ENCODE measurements around the gene SLC23A2.
"Not testable (repeated sequence)": the region's sequence is repeated elsewhere in the genome, so short reads cannot be mapped to it uniquely, and the experiment has no call there.

SLC23A2 gene

DNA sequence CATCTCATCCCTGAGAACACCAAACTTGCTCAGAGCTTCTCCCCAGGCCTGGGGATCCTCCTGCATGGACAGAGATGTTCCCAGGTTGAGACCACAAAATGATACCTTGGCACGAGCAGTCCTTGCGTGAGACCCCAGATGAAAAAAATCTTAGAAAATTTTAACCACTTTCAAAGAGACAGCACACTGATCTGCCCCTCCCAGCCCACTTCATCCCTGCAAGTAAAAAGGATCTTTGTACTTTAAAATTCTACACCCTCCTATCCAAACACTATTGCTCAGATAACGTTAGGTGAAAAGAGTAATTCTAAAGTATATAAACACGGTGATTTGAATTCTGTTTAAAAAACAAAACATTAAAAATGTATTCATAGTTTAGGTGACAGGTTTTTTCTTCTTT lies 98.5 kb downstream of the SLC23A2 start:
- DNase-seq (ENCODE audit: low spot score): no peak

DNA sequence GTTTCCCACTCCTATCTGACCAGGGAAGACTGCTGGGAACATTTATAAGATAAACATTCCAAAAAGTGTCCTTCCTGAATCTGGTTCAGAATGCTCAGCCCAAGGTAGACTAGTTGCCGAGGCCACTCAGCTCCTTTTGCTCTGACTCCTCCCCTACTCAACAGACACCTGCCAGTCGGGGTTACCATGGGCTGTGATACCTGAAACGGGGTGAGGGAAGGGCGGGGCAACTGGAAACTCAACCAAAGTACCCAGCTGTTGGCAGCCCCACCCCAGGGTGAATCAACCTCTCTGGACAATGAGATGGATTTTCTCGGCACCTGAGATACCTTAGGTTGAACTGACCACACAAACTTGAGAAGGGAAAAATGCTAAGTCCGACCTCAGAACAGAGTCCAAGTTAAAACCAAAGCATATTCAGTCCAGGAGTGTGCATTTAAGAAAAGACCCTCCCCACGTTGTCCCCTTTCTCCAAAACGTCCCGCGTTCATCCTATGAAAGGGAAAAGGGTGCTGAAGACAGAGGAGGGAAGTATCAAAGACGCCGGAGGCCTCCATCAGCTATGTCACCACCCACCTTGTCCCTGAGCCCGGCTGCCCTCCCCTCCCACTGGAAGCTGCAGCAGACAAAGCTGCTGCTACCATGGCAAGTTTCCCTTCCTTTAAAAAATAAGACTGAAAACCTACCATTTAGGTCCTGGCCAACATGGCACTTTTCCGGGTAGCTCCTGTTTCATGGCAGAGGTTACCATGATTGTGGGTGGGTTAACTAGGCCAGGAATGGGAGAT lies 100.1 kb downstream of the SLC23A2 start:
- DNase-seq (ENCODE audit: low spot score): no peak

DNA sequence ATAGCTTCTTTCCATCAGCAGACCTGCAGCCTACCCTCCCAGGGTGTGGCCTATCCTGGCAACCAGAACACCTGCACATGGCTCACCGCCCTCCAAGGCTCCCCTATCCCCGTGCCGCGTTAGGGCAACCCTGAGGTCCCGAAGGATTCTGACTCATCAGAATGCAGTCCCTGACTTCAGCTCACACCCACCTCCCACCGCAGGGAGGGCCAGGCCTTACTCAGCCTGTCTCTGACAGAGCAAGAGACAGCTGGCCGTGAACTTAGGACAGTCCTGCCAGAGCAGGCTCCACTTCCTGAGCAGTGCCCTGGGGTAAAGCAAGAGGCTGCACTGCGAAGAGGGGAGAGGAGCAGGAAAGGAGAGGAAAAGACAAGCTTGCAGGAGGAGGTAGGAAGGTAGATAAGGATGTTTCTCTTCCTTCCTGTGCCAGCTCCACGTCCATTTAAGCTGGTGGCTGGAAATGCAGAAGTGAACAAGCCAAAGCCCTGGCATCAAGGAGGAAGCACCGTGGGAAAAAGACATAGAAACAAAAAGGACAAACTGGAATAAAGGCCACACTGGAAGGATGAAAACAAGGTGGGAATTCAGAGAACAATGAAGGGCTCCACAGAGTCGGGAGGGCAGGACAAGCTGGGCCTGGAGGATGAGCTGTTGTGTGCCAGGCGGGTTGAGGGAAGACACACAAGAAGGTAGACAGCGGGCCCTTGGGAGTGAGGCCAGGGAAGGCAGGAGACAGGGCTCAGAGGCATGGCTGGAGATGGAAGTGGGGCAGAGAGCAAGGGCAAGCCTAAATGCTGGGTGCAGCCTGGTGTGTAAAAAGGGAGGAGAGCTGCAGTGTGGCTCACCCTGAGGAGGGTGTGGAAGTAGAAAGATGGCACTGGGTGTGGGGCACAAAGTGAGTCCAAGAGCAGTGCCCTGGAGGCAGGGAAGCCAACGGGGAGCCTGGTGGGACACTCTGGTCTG lies 102.7 kb downstream of the SLC23A2 start:
- DNase-seq (ENCODE audit: low spot score): peak; percentile 86

DNA sequence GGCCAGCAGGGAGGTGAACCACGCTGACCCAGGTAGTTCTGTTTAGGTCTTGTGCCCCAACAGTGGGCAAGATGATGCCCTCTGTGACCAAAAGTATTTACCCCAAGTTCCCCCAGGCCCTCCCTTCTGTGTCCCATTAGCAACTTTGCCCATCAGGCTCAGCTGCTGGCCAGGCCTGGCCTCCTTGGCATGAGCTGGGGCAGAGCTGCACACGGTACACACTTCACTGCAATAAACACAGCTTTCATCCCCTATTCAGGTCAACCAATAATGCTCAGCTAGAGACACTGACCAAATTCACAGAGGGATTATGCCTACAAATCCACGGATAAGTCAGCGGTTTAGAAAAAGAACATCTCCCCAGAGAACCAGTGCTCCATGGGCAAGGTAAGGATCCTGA lies 103.7 kb downstream of the SLC23A2 start:
- no peak for DNase-seq (ENCODE audit: low spot score)

DNA sequence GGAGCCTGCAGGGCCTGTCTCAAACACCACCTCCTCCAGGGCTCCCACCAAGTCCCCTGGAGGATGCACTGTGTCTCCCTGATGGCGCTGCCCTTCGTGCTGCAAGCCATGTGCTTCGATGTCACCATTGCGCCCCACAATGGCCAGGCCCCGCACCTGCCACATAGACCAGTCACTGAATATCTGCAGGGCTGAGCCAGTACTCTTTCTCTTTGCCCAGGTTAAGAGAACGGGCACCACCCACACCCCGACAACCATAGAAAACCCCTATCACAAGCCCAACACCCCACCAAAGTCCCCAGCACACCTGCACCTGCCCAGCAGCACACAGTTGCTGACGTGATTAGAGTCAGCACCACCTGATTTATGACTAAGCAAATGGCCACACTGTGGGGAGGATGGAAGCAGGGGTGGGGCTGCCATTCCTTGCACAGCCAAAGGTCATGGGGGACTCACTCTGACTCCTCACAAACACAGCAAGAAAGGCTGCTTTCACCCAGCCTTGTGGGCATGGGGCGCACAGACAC lies 104.3 kb downstream of the SLC23A2 start:
- DNase-seq (ENCODE audit: low spot score): no peak

DNA sequence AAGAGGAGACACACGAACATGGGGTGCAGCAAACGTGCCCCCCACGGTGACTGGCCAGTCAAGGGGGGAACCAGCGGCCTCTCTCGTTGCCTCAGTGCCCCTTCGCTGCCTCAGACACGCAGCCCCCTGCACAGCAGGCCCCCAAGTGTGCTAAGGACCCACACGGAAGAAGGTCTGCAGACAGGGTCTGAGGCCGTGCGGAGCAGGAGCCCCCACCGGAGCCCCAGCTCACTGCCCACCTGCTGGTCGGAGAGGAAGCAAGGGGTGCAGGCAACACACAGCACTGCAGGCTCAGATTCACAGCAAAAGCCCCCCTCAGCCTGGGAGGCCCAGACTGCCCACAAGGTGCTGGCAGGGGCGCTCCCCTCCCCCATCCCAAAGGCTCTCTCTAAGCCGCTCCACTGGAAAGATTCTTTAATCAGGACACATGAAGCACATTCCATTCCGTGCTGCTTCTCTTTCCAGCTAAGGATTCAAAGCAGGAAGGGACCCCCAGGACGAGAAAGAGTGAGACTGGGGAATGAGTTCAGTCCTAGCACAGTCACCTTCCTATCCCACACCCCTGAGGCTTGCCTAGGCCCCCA lies 105.1 kb downstream of the SLC23A2 start:
- DNase-seq (ENCODE audit: low spot score): no peak

DNA sequence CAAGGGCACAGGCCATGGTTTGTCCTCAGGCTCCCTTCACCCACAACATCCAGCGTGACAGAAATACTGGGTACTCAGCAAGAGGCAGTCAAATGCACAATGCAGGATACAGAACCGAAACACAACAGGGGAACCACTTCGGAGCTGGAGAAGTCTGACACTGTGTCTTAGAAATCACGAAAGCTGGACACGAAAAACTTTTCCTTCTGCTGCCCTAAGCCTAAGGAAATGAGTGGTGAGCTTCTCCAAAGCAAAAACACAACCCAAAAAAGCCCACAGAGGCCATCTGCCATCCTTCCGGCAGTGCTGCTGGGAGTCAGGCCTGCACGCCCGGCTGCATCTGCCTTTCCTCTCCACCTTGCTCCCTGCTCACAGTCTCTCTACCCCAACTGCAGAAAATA lies 106.3 kb downstream of the SLC23A2 start:
- no peak for DNase-seq (ENCODE audit: low spot score)

DNA sequence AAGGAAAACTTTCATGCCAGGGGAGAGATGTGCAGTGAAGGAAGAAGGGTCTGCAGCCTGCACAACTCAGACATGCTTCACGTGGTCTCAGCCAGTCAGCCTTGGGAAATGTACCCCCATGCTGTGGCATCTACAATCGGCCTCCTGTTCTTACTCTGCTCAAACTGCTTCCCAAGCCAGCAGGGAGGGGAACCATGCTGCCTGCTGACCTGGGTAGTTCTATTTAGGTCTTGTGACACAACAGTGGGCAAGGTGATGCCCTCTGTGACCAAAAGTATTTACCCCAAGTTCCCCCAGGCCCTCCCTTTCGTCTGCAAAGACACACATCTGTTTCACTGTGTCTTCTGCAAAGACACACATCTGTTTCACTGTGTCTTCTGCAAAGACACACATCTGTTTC lies 106.9 kb downstream of the SLC23A2 start:
- DNase-seq (ENCODE audit: low spot score): no peak

DNA sequence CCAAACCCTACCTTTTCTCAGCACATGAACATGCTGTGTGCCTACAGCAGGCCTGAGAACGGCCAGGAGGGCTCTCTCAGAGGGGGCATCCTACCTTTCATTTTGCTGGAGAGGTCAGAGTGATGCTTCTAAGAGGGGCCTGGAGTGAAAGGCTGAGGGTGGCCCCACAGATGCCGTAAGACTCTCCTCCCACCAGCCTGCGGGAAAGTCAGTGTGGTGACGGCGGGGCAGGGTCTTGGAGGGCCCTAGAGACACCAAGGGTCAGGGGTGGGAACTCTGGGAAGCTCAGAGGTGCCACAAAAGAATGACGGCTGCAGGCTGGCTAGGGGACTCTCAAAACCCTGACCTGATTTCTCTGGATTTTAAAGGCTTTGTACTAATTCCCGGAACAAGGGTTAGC lies 107.6 kb downstream of the SLC23A2 start:
- DNase-seq (ENCODE audit: low spot score): no peak

DNA sequence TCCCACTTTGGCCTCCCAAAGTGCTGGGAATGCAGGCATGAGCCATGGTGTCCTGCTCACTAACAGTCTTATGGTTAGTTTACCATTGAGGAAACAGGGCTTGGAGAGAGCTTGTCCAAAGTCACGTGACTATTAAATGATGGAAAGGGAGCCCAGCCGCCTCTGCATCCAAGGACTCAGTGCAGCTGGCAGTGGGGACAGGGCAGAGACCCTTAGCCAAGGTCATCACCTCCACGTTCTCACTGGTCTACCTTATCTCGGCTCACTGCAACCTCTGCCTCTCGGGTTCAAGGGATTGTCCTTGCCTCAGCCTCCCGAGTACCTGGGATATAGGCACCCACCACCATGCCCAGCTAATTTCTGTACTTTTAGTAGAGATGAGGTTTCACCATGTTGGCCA lies 109.3 kb downstream of the SLC23A2 start:
- no peak for DNase-seq (ENCODE audit: low spot score)

DNA sequence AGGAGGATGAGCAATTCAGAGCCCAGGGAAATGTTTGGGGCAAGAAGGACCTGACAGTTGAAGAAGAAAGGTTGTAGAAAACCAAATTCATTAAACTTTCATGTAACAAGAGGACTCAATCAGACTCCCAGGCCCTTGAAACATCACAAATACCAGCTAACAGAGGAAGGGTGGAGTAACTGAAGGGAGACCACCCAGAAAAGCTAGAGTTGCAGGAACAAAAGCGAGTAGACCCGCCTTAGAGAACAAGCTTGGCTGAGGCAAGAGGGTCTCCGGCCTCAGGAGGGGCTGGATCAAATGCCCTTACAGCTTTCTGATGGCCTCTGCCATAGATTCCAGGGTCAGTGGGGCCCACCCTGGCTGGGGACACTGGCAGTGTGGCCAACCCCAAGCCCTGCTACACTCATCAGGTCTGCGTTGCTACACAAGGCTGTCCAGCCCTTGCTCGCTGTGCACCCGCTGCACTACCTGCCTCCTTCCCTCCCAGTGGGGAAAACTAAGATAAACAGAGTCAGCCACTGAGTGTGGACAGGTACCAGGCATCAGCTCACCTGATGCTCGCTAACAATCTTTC lies 110.0 kb downstream of the SLC23A2 start:
- no peak for DNase-seq (ENCODE audit: low spot score)

DNA sequence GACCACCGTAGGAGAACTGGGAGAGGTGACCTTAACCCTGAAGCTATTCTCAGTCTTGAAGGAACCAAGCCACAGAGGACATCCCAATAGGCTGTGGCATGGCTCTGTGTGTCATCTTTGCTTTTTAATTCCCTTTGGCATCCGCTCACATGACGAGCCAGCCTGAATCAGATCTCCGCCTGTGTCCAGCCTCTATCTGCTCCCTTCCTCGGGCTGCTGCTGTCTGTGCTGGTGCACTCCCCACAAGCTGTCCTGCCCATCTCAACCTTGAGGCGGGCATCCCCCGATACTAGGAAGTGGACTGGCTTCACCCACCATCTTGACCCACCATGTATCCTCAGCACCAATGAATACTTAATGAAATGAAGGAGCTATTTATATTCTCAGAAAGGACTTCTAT lies 111.9 kb downstream of the SLC23A2 start:
- no peak for DNase-seq (ENCODE audit: low spot score)

DNA sequence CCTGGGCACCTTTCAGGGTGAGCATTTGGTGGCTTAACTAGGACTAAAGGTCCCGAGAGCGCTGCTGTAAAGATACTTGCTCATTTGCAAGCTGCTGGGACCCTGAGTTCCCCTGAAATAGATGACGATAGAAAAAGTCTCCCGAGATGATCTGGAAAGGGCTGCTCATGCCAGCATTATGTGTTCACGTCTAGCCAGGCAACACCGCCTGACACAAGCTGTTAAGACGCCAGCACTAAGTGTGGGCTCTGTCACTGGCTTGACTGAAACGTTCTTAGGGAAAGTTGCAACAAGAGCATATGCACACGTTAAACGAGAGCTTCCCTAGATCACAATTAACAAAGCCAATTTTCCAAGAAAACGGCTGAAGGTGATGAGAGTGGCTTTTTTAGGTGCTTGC lies 113.7 kb downstream of the SLC23A2 start:
- DNase-seq (ENCODE audit: low spot score): no peak

DNA sequence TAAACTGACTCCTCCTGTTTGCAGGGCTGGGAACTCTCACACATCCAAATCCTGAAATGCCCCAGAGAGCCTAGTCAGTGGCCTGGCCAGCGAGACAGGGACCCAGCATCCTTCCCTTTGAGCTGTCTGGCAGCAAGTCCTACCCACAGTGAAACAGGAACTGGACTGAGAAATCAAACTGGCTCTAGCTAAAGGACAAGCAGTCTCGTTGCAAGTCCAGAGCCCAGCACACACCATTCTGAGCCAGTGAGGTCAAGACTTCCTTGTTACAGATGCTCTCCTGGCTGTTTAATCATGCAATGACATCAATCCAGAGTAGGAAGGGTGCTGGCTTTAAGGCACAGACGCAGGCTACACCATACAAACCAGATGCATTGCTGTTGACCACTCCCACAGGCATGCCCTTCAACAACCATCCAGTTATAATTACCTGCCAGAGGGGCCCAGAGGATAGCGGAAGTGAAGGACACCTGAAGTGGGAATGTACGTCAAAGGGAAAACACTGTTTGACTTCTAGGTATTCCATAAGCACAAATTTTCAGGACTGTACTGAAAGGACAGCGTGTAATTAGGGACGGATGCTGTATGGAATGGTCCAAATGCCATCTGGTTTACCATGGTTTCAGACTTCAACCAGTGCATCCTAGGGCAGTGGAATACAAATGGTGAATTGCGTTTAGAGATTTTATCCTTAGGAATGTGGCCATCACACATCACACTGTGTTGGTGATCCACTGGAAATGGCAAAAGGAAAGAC lies 114.4 kb downstream of the SLC23A2 start:
- DNase-seq (ENCODE audit: low spot score): no peak

DNA sequence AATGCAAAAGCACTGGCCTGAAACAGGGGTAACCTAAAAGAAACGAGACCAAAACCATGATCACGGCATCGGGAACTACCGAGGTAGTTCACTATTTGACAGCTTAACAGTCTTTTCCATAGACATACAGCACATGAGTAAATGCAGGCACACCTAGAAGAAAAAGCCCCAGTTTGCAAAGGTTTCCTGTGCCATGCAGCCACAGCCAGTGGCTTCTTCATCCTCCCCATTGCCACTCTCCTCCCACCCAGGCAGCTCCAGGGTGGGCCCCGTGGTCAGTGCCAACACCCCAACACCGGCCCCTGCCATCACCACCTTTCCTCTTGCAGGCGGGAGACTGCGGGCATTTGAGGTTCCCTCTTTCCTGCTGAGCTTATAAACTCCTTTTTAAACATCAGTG lies 115.4 kb downstream of the SLC23A2 start:
- no peak for DNase-seq (ENCODE audit: low spot score)

DNA sequence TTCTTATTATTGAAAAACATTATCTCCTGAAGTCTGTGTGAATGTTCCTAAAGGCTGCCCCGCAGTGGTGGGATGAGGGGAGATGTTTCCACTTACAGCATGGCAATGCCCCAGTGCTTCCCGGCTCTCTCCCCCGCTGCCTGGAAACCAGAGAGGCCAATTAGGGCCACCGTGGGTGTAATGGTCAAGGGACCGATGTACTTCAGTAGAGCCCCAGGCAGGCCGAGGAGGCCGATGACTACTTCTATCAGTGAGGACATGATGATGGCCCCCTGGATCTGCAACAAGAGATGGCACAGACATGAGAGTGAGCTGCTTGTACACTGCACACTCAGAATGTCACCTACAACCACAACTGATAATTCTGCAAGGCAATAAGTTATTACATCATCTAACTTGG lies 117.8 kb downstream of the SLC23A2 start:
- no peak for DNase-seq (ENCODE audit: low spot score)

DNA sequence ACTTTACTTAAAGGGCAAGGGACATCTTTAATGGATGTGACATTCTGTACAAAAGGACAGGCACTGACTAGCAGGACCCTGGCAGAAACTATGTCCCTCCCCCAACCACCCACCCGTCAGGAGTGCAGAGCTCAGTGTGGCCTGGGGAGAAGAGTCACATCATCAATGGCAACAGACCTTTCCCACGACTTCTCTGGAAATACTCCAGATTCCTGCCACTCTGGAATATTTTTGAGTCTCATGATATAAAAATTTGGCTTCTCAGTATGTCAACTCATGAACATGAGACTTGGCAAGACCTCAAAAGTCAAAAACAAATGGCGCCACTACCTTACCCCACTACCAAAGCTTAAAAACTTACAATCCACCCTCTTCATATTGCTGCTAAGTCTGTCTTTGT lies 118.3 kb downstream of the SLC23A2 start:
- no peak for DNase-seq (ENCODE audit: low spot score)

DNA sequence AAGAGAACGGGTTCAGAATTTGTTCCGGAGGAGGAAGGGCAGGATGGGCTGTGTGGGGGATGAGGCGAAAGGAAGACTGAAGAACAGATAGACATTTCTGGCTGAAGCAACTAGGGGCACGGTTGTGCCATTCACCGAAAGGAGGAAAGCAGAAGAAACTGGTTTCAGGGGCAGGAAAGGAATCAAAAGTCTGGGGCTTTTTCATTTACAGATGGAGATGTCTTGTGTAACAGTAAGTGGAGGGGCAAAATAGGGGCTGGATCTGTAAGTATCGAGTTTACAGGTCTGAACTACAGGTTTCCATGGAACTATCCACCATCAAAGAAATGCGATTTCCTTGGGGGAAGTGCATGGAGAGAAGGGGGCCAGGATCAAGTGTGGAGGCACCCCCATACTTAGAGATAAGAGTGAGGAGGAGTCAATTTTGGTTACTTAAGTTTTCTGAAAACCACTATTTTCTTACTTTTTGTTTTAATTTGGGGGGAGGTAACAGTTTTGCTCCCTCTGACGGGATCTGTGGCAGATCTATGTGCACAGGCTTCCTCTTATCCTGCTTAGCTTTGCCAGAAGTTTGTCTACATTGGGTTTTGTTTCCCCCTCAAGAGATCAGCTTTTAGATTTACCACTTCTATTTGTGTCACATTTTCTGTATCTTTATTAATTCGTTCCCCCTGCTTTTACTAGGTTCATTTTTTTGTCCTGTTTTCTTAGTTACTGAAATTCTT lies 120.1 kb downstream of the SLC23A2 start:
- DNase-seq (ENCODE audit: low spot score): no peak

DNA sequence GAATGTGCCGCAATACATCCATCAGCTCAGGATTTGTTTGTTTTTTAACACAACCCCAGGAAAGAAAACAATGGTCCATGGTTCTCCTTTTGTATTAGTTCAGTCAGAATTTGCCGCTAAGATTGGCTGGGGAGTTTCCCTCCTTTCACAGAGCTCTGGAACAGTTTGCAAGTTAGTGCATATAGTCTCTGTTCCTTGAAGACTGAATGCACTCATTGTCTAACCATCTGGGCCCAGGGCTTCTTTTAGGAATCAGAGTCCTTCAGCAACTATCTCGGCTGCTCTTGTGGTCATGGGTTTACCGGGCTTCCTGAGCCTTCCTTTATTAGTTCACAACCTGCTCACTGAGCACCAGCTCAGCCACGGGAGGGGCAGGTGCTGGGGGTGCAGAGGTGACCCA lies 121.3 kb downstream of the SLC23A2 start:
- no peak for DNase-seq (ENCODE audit: low spot score)

DNA sequence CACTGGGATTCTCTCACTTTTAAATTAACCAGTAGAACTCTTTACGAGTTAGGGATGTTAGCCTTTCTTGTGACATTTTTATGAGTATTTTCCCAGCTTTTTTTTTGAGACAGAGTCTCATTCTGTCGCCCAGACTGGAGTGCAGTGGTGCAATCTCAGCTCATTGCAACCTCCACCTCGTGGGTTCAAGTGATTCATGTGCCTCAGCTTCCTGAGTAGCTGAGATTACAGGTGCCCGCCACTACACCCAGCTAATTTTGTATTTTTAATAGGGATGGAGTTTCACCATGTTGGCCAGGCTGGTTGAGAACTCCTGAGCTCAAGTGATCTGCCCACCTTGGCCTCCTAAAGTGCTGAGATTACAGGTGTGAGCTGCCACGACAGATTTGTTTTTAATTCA lies 123.2 kb downstream of the SLC23A2 start:
- DNase-seq (ENCODE audit: low spot score): not testable (repeated sequence)

DNA sequence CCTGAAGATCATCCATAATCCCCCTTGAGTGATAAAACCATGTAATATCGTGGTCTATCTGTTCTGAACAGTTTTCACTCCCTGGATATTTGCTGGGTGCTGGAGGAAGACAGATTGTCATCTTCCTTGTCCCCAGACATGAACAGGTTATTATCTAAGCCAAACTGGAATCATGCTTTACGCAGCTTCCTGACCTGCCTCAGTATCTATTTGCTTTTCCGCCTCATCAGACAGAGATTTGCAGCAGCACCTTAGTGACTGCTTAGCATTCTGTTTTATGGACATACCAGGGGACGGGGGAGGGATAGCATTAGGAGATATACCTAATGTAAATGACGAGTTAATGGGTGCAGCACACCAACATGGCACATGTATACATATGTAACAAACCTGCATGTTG lies 124.6 kb downstream of the SLC23A2 start:
- DNase-seq (ENCODE audit: low spot score): no peak

Data from GM03348 (cell line).